Hepatocyte (in vitro differentiated cells): ENCODE results near the gene TBX6. TPM values are rescaled to one million over a fixed set of nuclear protein-coding genes. Genes with fewer than 3 reads are reported as not detected.

Experiments used
- DNase-seq: peaks from one replicate; pipeline ENCODE4 v3.0.0-alpha.2; 2016; ENCODE audit warnings: low spot score
- H2AFZ ChIP-seq: fragments of 200-600 bp; sonication (generic); 2 replicates; pipeline ENCODE4 v1.6.0; 2016; ENCODE audit warnings: antibody characterized with exemption, mild to moderate bottlenecking
- H3K27ac ChIP-seq: fragments of 200-600 bp; sonication (generic); 2 replicates; pipeline ENCODE4 v1.5.1; 2016; ENCODE audit warnings: mild to moderate bottlenecking
- H3K27me3 ChIP-seq: fragments of 200-600 bp; sonication (generic); 2 replicates; pipeline ENCODE4 v1.6.1; 2016
- H3K36me3 ChIP-seq: fragments of 200-600 bp; sonication (generic); replicated peaks from 2 replicates; pipeline ENCODE4 v1.5.1; 2016; ENCODE audit warnings: low read depth; ENCODE audit not compliant: insufficient read depth
- H3K4me1 ChIP-seq: fragments of 200-600 bp; sonication (generic); 2 replicates; pipeline ENCODE4 v1.5.1; 2016; ENCODE audit warnings: mild to moderate bottlenecking, moderate library complexity; ENCODE audit not compliant: insufficient read depth
- H3K4me2 ChIP-seq: fragments of 200-600 bp; sonication (generic); 2 replicates; pipeline ENCODE4 v1.6.0; 2016
- H3K4me3 ChIP-seq: fragments of 200-600 bp; sonication (generic); 2 replicates; pipeline ENCODE4 v1.5.1; 2016; ENCODE audit warnings: mild to moderate bottlenecking
- H3K79me2 ChIP-seq: fragments of 200-600 bp; sonication (generic); 2 replicates; pipeline ENCODE4 v1.6.0; 2017; ENCODE audit warnings: mild to moderate bottlenecking
- H3K9me2 ChIP-seq: fragments of 200-600 bp; sonication (generic); replicated peaks from 2 replicates; pipeline ENCODE4 v1.6.0; 2017; ENCODE audit warnings: mild to moderate bottlenecking; ENCODE audit not compliant: insufficient read depth
- H3K9me3 ChIP-seq: fragments of 200-600 bp; sonication (generic); 2 replicates; pipeline ENCODE4 v1.5.1; 2016; ENCODE audit warnings: low read depth, mild to moderate bottlenecking
- H4K20me1 ChIP-seq: fragments of 200-600 bp; sonication (generic); 2 replicates; pipeline ENCODE4 v1.6.0; 2016; ENCODE audit warnings: mild to moderate bottlenecking; ENCODE audit not compliant: insufficient read depth, poor library complexity, severe bottlenecking
- EZH2 ChIP-seq: fragments of 200-600 bp; sonication (generic); IDR thresholded peaks from 2 replicates; pipeline ENCODE4 v1.6.1; 2016; ENCODE audit warnings: antibody characterized with exemption, mild to moderate bottlenecking, borderline replicate concordance
- EZH2phosphoT487 ChIP-seq: fragments of 200-600 bp; sonication (generic); IDR thresholded peaks from one replicate; pipeline ENCODE4 v1.6.1; 2018; ENCODE audit warnings: antibody characterized with exemption, mild to moderate bottlenecking, low read depth, moderate library complexity; ENCODE audit not compliant: unreplicated experiment, severe bottlenecking
- WGBS: methylation state at CpG from one replicate; pipeline ENCODE4 v1.1.6; 2016; ENCODE audit warnings: low lambda C conversion rate; ENCODE audit errors: missing lambda C conversion rate; 5-methylcytosine and 5-hydroxymethylcytosine counted together
- polyA plus RNA-seq: library from polyadenylated mRNA; unstranded; fragments of >200 nt; fragmentation: Nextera tagmentation; extraction: Ambion mirVana; gene quantifications from 2 replicates; pipeline ENCODE4 v1.2.1, GENCODE V29; 2016
- total RNA-seq: library from RNA; depleted of rRNA; stranded (reverse); fragments of >200 nt; gene quantifications from 2 replicates; pipeline ENCODE4 v1.2.3, GENCODE V29; 2014
- TF ChIP-seq, protein P1 (sequence below): fragments of 200-600 bp; sonication (generic); IDR thresholded peaks from 2 replicates; pipeline ENCODE4 v1.5.1; 2016; ENCODE audit warnings: antibody characterized with exemption, mild to moderate bottlenecking; ENCODE audit not compliant: poor library complexity

TBX6 gene
- total and polyA plus RNA-seq, 2 experiments from 2014 or later, result 0.10 to 0.60 TPM

GRCh38 chr16:30060346-30060745 lies 31.4 kb downstream of the TBX6 start:
- WGBS, result 50% methylated on average over 4 of the region's 4 CpGs

GRCh38 chr16:30054959-30055553 lies 36.7 kb downstream of the TBX6 start:
- Histone ChIP-seq H3K9me3 (no peaks in the 10 kb centered on the region), H3K4me3 (no peak overlapping the region), H3K9me2 (no peaks in the 10 kb centered on the region), H4K20me1 (no peaks in the 10 kb centered on the region), H3K27ac (no peak overlapping the region), H2AFZ (no peak overlapping the region), H3K27me3 (no peaks in the 10 kb centered on the region), H3K4me1 (peaks cover 6% of the 10 kb centered on the region), H3K4me2 (no peak overlapping the region), H3K36me3 (no peaks in the 10 kb centered on the region), H3K79me2 (no peaks in the 10 kb centered on the region)
- TF ChIP-seq, protein P1, sequence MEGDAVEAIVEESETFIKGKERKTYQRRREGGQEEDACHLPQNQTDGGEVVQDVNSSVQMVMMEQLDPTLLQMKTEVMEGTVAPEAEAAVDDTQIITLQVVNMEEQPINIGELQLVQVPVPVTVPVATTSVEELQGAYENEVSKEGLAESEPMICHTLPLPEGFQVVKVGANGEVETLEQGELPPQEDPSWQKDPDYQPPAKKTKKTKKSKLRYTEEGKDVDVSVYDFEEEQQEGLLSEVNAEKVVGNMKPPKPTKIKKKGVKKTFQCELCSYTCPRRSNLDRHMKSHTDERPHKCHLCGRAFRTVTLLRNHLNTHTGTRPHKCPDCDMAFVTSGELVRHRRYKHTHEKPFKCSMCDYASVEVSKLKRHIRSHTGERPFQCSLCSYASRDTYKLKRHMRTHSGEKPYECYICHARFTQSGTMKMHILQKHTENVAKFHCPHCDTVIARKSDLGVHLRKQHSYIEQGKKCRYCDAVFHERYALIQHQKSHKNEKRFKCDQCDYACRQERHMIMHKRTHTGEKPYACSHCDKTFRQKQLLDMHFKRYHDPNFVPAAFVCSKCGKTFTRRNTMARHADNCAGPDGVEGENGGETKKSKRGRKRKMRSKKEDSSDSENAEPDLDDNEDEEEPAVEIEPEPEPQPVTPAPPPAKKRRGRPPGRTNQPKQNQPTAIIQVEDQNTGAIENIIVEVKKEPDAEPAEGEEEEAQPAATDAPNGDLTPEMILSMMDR, result peak; percentile 40
- no peak for TF ChIP-seq EZH2phosphoT487
- no peak for DNase-seq
- 31% methylated on average over 10 of the region's 10 CpGs for WGBS

More at GRCh38 chr16:30060346-30060745, 31.4 kb downstream of the TBX6 start:
- Histone ChIP-seq H4K20me1 (no peaks in the 10 kb centered on the region), H3K4me2 (peak overlapping the region; percentile 47), H3K79me2 (peaks cover 6% of the 10 kb centered on the region), H3K27ac (peak overlapping the region; percentile 69), H3K9me3 (no peaks in the 10 kb centered on the region), H2AFZ (no peak overlapping the region), H3K9me2 (no peaks in the 10 kb centered on the region), H3K27me3 (no peaks in the 10 kb centered on the region), H3K4me3 (no peak overlapping the region), H3K4me1 (peaks cover 19% of the 10 kb centered on the region), H3K36me3 (no peaks in the 10 kb centered on the region)
- no peak for DNase-seq
- TF ChIP-seq EZH2phosphoT487 (no peak), EZH2 (no peak)
- TF ChIP-seq, protein P1, result no peak

DNA sequence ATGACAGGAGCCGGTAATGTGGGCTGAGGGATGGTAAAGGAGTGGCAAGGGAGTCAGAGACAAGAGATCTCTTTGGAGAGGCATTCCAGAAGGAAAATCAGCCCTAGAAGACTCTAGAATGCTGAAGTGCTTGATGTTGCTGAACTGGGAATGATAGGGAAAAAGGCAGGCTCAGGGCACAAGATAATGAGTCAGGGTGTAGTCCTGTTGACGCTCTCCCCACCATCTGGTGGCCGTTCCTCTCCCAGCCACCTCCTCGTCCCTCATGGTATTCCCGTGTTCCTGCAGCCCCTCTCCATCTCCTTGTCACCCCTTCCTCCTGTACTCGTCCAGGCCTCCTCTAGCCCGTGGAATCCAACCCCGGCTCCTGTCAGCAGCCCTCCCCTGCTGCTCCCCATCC lies 37.3 kb downstream of the TBX6 start:
- no peaks in the 10 kb centered on the region for H4K20me1 ChIP-seq
- no peaks in the 10 kb centered on the region for H3K36me3 ChIP-seq
- no peaks in the 10 kb centered on the region for H3K79me2 ChIP-seq
- H3K27me3 ChIP-seq, result no peaks in the 10 kb centered on the region
- peak overlapping the region; percentile 87 for H3K4me2 ChIP-seq
- peaks cover 6% of the 10 kb centered on the region for H3K4me1 ChIP-seq
- H2AFZ ChIP-seq, result no peak overlapping the region
- no peak overlapping the region for H3K27ac ChIP-seq
- WGBS, result 73% methylated on average over 8 of the region's 8 CpGs
- TF ChIP-seq EZH2 (no peak), EZH2phosphoT487 (no peak)
- TF ChIP-seq, protein P1, result no peak
- H3K9me2 ChIP-seq, result no peaks in the 10 kb centered on the region
- no peak for DNase-seq
- H3K4me3 ChIP-seq, result no peak overlapping the region
- no peaks in the 10 kb centered on the region for H3K9me3 ChIP-seq
